Natural killer cell (primary cell): ENCODE measurements around the gene RBMS3. TPM values are rescaled to one million over a fixed set of nuclear protein-coding genes. Genes with fewer than 3 reads are reported as not detected.

Source experiments
- ATAC-seq, 3 donors: fragments of 150-1000 bp in 2 of 3; fragments of 200-7000 bp in 1 of 3; cut with Tn5 transposase; 1 replicate in 1 of 3; 2 replicates in 2 of 3; pipeline ENCODE4 v1.10.0; 2021; ENCODE audit warnings: mild to moderate bottlenecking in 2 of 3, moderate library complexity in 2 of 3
- DNase-seq, 2 donors: peaks; one replicate each; pipeline versions ENCODE4 v3.0.0 to v3.0.0-alpha.2; 2013 to 2021; ENCODE audit warnings: mixed read lengths in 1 of 2
- H3K27ac ChIP-seq: one replicate; pipeline ENCODE4 v1.5.1; 2013; ENCODE audit warnings: mild to moderate bottlenecking, low read length
- H3K27me3 ChIP-seq: one replicate; pipeline ENCODE4 v1.6.1; 2013; ENCODE audit warnings: low read length; ENCODE audit not compliant: control insufficient read depth, insufficient read depth
- H3K36me3 ChIP-seq: one replicate; pipeline ENCODE4 v1.6.1; 2013; ENCODE audit warnings: low read length; ENCODE audit not compliant: control insufficient read depth, insufficient read depth
- H3K4me1 ChIP-seq: one replicate; pipeline ENCODE4 v1.6.1; 2013; ENCODE audit warnings: low read length; ENCODE audit not compliant: control insufficient read depth, insufficient read depth
- H3K4me3 ChIP-seq: one replicate; pipeline ENCODE4 v1.5.1; 2013; ENCODE audit warnings: low read length
- H3K9me3 ChIP-seq: one replicate; pipeline ENCODE4 v1.6.1; 2013; ENCODE audit warnings: low read length; ENCODE audit not compliant: control insufficient read depth, insufficient read depth
- H3K27ac Mint-ChIP-seq, 2 donors: one replicate each; pipeline ENCODE4 v1.8.0; 2022; ENCODE audit warnings: mild to moderate bottlenecking in 2 of 2, mixed read lengths in 2 of 2, moderate library complexity in 1 of 2
- H3K27me3 Mint-ChIP-seq, 2 donors: one replicate each; pipeline ENCODE4 v1.8.0; 2022; ENCODE audit warnings: low read depth in 2 of 2, mixed read lengths in 2 of 2
- H3K36me3 Mint-ChIP-seq: one replicate; pipeline ENCODE4 v1.8.0; 2022; ENCODE audit warnings: mixed read lengths
- H3K4me1 Mint-ChIP-seq, 2 donors: one replicate each; pipeline ENCODE4 v1.8.0; 2022; ENCODE audit warnings: mixed read lengths in 2 of 2
- H3K4me3 Mint-ChIP-seq: one replicate; pipeline ENCODE4 v1.8.0; 2022; ENCODE audit warnings: mild to moderate bottlenecking, moderate library complexity, mixed read lengths
- H3K9me3 Mint-ChIP-seq, 2 donors: one replicate each; pipeline ENCODE4 v1.8.0; 2022; ENCODE audit warnings: mixed read lengths in 2 of 2
- WGBS: methylation state at CpG from one replicate; pipeline ENCODE4 v1.1.7; 2013; ENCODE audit warnings: missing lambda C conversion rate; ENCODE audit not compliant: insufficient coverage; 5-methylcytosine and 5-hydroxymethylcytosine counted together
- intact Hi-C: fragments of 100-400 bp; cut with micrococcal nuclease; formaldehyde crosslinking; loops from one replicate; pipeline ENCODE4 v1.14.2; 2022
- total RNA-seq, 4 donors: library from RNA; stranded (reverse); fragments of 120-200 nt in 1 of 4; gene quantifications; one replicate each; pipeline versions ENCODE4 v1.2.3 to v1.2.4, GENCODE V29; 2013 to 2022
- TF ChIP-seq, protein P1 (sequence below): fragments of 200-600 bp; IDR thresholded peaks from one replicate; pipeline ENCODE4 v1.8.0; 2022; ENCODE audit warnings: antibody characterized with exemption

Gene RBMS3
- total RNA-seq, 3 donors from 2014 or later (not counting 1 experiment from before 2014, with no cell fraction given): 0.16 TPM; not detected in 2

- Mint-ChIP-seq H3K27ac (no peak overlapping the region), H3K36me3 (no peaks in the 10 kb centered on the region), H3K4me1 (no peaks in the 10 kb centered on the region), H3K4me3 (no peak overlapping the region), H3K27me3 (no peaks in the 10 kb centered on the region), H3K9me3 (peaks cover 0 to 2% of the 10 kb centered on the region in 2 donors)
- H3K27ac ChIP-seq: no peak overlapping the region
- TF ChIP-seq, protein P1, sequence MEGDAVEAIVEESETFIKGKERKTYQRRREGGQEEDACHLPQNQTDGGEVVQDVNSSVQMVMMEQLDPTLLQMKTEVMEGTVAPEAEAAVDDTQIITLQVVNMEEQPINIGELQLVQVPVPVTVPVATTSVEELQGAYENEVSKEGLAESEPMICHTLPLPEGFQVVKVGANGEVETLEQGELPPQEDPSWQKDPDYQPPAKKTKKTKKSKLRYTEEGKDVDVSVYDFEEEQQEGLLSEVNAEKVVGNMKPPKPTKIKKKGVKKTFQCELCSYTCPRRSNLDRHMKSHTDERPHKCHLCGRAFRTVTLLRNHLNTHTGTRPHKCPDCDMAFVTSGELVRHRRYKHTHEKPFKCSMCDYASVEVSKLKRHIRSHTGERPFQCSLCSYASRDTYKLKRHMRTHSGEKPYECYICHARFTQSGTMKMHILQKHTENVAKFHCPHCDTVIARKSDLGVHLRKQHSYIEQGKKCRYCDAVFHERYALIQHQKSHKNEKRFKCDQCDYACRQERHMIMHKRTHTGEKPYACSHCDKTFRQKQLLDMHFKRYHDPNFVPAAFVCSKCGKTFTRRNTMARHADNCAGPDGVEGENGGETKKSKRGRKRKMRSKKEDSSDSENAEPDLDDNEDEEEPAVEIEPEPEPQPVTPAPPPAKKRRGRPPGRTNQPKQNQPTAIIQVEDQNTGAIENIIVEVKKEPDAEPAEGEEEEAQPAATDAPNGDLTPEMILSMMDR: no peak
- no peak overlapping the region for H3K4me3 ChIP-seq
- H3K27me3 ChIP-seq: no peaks in the 10 kb centered on the region
- intact Hi-C loops: no loop called here
- no peaks in the 10 kb centered on the region for H3K36me3 ChIP-seq
- ATAC-seq (no peak), DNase-seq (no peak)
- no peaks in the 10 kb centered on the region for H3K9me3 ChIP-seq
- whole genome bisulfite sequencing: 86% methylated on average over 10 of the region's 11 CpGs
- no peaks in the 10 kb centered on the region for H3K4me1 ChIP-seq
Measured at GRCh38 chr3:29949940-29950616, 669.2 kb downstream of the RBMS3 start.

GRCh38 chr3:29952431-29952830 is 671.6 kb downstream of the RBMS3 start:
- intact Hi-C loops: no loop called here
- no peaks in the 10 kb centered on the region for H3K27me3 ChIP-seq
- H3K27ac ChIP-seq: no peak overlapping the region
- H3K36me3 ChIP-seq: no peaks in the 10 kb centered on the region
- TF ChIP-seq, protein P1: no peak
- Mint-ChIP-seq H3K4me3 (no peak overlapping the region), H3K9me3 (no peaks in the 10 kb centered on the region), H3K4me1 (no peaks in the 10 kb centered on the region), H3K27me3 (no peaks in the 10 kb centered on the region), H3K36me3 (no peaks in the 10 kb centered on the region), H3K27ac (no peak overlapping the region)
- H3K9me3 ChIP-seq: no peaks in the 10 kb centered on the region
- no peaks in the 10 kb centered on the region for H3K4me1 ChIP-seq
- no CpG with 5 or more reads among the region's 1 CpG for WGBS
- no peak for DNase-seq
- ATAC-seq: no peak
- no peak overlapping the region for H3K4me3 ChIP-seq

DNA sequence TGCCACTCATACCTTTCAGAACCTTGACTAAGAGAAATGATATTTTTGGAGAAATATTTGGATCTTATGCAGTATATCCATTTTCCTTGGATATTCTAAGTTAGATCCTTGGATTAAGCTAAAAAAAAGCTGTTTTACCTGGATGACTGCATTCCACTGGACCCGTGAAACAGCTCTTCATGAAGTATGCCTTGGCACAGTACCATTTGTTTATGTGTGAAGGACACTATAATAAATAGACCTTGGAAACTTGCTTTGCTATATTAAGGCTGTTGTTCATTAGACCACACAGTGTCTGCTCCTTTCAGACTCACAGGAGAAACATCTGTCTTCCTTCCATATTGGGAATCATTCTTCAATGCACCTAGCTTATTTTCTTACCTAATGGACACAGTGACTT is 674.5 kb downstream of the RBMS3 start:
- Histone ChIP-seq H3K4me1 (no peaks in the 10 kb centered on the region), H3K27me3 (no peaks in the 10 kb centered on the region), H3K36me3 (no peaks in the 10 kb centered on the region), H3K27ac (no peak overlapping the region), H3K4me3 (no peak overlapping the region), H3K9me3 (no peaks in the 10 kb centered on the region)
- Mint-ChIP-seq H3K27ac (no peak overlapping the region), H3K4me1 (no peaks in the 10 kb centered on the region), H3K27me3 (no peaks in the 10 kb centered on the region), H3K9me3 (peaks cover 0 to 2% of the 10 kb centered on the region in 2 donors), H3K4me3 (no peak overlapping the region), H3K36me3 (no peaks in the 10 kb centered on the region)
- DNase-seq (no peak), ATAC-seq (no peak)
- WGBS: 69% methylated on average over 1 of the region's 1 CpG
- intact Hi-C loops: no loop called here
- TF ChIP-seq, protein P1: no peak

DNA sequence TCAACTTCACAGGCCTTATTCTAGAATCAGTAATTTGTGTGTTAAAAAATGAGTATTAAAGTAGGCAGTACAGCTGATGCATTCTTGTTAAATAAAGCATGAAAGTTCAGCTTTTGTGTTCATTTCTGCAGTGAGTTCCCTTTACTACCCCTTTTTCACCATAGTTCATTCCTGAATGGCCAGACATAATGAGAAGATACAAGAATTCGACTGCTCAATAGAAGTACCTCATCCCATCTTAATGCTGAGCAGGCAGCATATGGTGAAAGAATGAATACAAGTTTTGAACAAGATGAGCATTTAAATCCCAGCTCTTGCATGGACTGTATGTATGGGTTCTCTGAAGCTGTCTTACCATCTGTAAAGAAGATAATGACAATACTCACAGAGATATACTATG is 677.9 kb downstream of the RBMS3 start:
- H3K9me3 ChIP-seq: no peaks in the 10 kb centered on the region
- WGBS: no CpG with 5 or more reads among the region's 1 CpG
- peaks cover 0 to 2% of the 10 kb centered on the region in 2 donors for H3K9me3 Mint-ChIP-seq

More for the DNA sequence above, 677.9 kb downstream of the RBMS3 start:
- Histone ChIP-seq H3K27me3 (no peaks in the 10 kb centered on the region), H3K27ac (no peak overlapping the region), H3K36me3 (no peaks in the 10 kb centered on the region), H3K4me3 (no peak overlapping the region), H3K4me1 (no peaks in the 10 kb centered on the region)
- H3K4me3 Mint-ChIP-seq: no peak overlapping the region
- intact Hi-C loops: no loop called here
- H3K27ac Mint-ChIP-seq: no peak overlapping the region
- no peaks in the 10 kb centered on the region for H3K4me1 Mint-ChIP-seq
- TF ChIP-seq, protein P1: no peak
- no peak for DNase-seq
- H3K27me3 Mint-ChIP-seq: no peaks in the 10 kb centered on the region
- ATAC-seq: no peak
- H3K36me3 Mint-ChIP-seq: no peaks in the 10 kb centered on the region
